Measurements from ENCODE around the gene SEC16A.
"Not testable (repeated sequence)": the region's sequence is repeated elsewhere in the genome, so short reads cannot be mapped to it uniquely, and the experiment has no call there.

Gene SEC16A

DNA sequence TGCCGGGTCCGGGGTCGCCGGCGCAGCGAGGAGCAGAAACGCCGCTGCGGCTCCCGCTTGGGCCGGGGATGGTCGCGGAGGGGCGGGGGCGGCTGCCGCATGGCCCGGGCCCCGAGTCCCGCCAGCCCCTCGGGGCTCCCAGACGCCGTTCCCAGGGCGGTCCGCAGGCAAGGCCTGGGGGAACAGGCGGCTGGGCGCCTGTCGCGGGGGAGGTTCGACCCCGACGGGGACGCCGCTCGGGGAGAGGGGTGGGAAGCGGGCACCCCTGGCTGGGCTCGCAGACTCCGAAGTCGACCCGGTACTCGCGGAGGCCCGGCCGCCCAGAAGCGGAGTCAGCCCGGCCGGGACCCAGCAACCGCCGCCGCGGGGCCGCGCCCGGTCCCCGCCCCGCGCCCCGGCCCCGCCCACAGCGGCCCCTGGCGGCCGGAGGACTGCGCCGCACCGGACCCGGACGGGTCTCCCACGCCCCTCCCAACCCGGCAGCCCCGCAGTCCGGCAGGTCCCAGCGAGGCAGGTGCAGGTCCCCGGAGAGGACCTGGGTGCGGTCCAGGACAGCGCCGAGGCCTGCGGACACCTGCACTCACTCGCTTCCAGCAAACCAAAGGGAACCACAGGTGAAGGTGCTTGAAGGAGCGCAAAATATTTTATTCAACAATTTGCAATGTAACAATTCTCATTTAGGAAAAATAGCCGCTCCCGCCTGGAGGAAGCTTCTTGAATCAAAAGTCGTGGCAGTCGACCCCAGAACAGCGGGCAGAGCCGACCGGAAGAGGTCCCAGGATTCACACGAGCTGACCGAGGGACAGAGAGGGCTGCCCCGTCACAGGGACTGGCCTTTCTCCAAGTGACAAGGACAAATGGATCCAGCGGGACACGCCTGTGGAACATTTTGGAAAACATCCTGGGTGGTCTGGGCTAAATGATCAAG lies 43.1 kb downstream of the SEC16A start, which contains the start of gene INPP5E:
Gene INPP5E, minus strand, starts transcription at position 365 of the 928 bp plus-strand sequence. CDS start 426 bp downstream, outside the sequence.
- peak; percentile 26 for DNase-seq

DNA sequence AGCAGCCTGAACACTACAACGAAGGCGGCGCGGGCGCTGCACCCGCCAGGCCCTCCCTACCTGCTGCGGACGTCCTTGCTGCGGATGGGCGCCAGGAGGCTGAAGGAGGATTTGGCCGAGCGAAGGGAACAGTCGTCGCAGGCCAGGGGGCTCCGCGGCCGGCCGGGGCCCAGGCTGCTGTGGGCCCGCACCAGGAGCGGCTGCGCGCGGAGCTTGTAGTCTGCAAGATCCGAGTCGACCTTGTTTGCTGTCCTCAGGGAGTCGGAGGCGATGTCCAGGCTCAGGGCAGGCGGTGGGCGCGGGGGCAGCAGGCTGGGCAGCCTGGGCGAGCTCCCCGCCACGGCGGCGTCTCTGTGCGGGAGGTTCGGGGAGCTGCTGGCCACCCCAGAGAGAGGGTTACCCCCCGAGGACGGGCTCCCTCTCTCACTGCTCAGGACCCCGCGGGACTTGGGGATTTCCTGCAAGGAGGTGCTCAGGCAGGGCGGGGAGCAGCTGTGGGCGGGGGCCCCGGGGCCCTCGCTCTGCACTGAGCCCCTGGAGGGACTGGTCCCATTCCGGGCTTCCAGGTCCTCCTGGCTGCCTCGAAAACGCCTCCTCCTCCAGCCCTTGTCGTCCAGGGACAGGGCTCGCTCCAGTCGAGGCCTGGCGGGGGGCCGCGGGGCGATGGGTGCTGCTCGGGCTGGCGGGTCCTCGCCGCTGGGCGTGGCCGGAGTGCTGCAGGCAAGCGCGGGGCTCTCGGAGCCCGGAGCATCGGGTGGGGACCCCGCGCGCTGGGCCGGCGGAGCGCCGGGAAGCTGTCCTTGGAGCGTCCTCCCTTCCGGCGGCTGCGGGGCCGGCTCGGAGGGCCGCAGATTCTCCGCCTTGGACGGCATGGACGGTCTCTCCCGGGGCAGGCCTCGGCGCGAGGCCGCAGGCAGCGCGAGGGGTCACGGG lies 44.0 kb downstream of the SEC16A start:
- DNase-seq = no peak

DNA sequence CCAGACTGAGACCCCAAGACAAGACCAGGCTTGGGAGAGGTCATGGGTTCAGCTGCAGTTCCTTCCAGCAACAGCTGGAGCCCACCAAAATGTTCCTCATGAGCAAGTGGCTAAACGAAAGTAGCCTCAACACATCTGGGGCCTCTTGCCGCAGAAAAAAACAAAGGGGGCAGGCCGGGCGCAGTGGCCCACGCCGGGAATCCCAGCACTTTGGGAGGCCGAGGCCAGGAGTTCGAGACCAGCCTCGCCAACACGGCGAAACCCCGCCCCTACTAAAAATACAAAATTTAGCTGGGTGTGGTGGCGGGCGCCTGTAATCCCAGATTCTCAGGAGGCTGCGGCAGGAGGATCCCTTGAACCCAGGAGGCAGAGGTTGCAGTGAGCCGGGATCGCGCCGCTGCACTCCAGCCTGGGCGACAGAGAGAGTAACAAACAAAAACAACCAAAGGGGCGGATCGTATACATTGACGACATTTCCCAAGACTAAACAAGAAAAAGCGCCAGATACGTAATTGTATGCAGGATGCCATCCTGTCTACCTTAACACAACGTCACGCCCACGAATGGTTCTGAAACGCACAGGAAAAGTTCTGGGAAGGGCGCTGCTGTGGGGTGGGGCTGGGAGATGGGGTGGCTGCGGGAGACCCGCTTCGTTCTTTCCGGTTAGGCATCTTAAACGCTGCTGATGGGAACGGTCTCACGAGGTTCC lies 44.8 kb downstream of the SEC16A start:
- DNase-seq = no peak

DNA sequence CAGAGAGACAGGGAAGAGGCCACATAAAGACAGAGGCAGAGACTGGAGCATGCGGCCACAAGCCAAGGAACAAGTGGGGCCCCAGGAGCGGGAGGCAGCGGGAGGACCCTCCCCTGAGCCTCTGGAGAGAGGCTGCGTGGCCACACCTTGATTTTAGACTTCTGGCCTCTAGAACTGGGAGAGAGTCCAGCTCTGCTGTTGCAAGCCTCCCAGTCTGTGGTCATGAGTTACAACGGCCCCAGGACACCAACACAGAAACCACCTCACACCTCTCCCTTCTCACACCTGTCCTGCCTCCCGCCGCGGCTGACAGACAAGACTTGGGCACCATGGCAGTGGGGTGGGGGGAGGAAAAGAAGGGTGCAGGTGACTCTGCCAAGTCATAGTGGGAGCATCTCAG lies 45.4 kb downstream of the SEC16A start:
- no peak for DNase-seq

DNA sequence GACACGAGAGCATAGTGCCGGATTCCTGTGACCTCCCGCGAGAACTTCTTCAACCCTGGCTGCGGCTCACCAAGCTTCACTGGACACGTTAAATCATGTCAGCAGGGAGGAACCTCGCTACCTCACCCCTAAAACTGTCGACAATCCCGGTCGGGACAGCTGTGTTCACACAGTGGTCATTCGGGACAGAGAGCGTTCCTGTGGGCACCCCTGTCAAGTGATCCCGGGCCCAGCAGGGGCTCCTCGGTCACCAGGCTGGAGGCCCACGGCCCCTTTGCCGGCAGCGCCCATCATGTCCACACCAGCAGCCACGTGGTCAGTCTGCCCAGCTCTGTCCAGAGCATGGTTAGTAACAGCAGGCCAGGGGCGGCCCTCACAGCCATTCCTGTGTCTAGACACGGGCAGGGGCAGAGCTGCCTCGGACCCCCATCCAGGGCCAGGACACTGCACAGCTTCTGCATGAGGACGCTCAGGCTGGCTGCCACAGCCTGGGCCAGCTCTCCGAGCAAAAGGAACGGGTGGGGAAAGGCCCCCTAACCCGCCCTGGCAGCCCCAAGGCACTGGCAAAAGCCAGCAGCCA lies 46.7 kb downstream of the SEC16A start:
- DNase-seq = no peak

GRCh38 chr9:136434580-136435169 lies 48.2 kb downstream of the SEC16A start:
- no peak for DNase-seq

DNA sequence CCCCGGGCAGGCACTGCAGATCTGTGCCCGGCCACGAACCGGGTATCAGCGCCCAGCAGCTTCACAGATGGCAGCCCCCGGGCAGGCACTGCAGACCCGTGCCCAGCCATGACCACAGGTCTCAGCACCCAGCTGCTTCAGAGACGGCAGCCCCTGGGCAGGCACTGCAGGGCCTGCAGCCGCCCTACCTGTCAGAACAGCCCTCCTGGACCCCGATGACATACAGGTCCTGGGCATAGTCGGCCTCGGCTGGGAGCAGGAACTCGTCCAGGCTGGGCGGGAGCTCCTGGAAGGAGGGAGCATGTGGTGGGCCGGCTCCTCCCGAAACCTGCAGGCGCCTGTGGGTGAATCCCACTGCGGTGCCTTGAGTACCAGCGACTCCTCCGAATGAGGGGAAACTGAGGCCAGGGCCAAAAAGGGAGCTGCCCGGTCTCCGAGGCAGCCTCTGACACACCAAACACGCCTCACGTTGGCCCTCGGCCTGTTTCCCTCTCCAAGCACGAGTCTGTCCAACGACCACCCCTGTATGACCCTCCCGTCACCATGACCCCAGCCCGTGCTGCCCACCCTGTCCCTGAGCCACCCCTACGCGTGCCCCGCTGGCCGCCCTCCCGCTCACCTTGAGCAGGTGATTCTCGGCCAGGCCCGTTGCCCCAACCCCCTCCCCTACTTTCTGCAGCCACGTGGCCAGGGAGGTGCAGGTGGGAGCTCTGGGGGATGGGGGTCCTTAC lies 48.8 kb downstream of the SEC16A start:
- no peak for DNase-seq

DNA sequence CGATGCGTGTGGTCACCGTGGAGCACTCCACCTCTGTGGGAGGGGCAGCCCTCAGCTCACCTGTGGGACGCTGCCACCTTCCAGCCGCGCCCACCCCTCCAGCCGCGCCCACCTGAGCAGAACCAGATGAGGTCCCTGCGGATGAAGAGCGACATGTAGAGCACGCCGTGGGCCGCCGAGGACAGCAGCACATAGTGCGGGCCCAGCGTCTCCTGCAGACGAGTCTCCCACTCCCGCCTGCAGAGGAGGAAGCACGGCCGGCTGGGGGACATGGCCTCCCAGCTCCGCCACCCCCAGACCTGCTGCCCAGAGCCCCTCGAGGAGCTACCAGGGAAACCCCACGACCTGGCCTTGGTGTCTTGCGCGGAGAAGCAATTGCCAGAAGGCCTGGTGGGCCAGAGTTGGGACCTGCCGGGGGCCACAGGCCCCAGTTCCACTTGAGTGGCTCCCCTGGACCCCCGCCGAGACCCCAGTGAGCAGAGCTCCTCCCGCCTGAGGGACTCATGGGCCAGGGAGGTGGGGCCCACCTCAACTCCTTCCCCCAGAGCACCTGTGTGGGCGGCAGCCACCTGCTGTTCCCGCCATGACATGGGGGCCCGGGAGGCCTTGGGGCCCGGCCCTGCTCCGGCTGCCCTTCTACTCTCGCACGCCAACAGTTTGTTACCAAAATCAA lies 49.7 kb downstream of the SEC16A start:
- DNase-seq = no peak

DNA sequence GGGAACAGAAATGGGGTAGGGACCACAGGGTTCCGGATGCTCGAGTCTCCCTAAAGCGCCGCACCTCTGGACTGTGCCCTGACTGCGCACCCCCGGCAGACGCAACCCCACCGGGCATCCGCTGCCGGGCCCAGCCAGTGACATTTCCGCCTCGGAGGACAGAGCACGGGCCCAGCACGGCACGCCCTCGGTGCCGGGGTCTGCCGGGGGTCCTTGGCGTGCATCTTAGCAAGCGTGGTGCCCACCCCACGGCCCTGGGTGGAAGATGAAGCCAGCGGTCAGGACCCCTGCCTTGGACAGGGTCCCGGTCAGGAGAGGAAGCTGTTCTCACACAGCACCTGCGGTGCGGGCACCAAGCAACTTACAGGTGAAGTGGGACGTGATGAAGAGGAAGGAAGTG lies 50.2 kb downstream of the SEC16A start:
- DNase-seq = no peak

- DNase-seq = no peak
These were observed 51.0 kb downstream of the SEC16A start for GRCh38 chr9:136431782-136432350.

GRCh38 chr9:136430588-136431234 lies 52.1 kb downstream of the SEC16A start:
- no peak for DNase-seq

DNA sequence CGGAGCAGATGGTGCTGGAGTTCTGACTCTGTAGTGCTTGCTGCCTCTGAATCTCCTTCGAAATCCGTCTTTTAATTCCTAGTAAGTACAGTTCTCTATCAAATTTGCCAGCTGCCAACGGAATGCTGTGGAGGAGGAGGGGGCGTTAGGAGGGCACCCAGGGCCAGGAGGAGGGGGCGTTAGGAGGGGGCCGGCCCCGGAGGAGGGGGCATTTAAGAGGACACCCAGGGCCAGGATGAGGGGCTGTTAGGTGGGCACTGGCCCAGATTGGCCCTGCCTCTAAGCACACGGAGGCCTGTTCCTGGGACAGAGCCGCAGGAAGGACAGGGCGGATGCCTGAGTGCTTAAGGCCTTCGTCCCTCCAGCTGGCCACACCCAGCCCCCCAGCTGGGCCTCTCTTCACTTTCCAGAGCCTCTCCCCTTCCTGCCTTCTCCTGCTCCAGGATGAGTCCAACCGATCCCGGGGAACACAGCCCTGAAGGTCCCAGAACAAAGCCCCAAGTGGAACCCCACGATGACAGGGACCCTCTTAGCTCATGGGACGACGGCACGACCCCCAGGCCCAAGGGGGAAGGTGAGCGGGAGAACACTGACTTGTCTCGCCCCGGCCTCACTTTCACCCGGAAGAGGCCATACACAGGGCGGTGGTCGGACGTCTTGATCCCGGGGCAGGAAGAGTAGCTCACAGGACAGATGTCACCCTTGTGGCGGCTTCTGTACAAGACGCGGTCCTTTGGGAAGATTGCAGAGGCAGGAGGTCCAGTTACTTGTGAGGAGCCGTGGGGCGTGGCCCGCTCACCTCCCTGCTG lies 53.0 kb downstream of the SEC16A start:
- no peak for DNase-seq

GRCh38 chr9:136429075-136429628 lies 53.7 kb downstream of the SEC16A start:
- no peak for DNase-seq

- no peak for DNase-seq
These were observed 56.1 kb downstream of the SEC16A start for GRCh38 chr9:136426787-136427186.

- DNase-seq = not testable (repeated sequence)
These were observed 57.5 kb downstream of the SEC16A start for GRCh38 chr9:136425367-136425766.

- no peak for DNase-seq
These were observed 58.0 kb downstream of the SEC16A start for GRCh38 chr9:136424750-136425362.

- DNase-seq = no peak
These were observed 59.3 kb downstream of the SEC16A start for GRCh38 chr9:136423432-136424146.
